Measurements from ENCODE around the gene TCEAL5.
"Not testable (repeated sequence)": the region's sequence is repeated elsewhere in the genome, so short reads cannot be mapped to it uniquely, and the experiment has no call there.

TCEAL5 gene

GRCh38 chrX:103240155-103240554 is 36.4 kb downstream of the TCEAL5 start:
- TF ChIP-seq, protein P1, sequence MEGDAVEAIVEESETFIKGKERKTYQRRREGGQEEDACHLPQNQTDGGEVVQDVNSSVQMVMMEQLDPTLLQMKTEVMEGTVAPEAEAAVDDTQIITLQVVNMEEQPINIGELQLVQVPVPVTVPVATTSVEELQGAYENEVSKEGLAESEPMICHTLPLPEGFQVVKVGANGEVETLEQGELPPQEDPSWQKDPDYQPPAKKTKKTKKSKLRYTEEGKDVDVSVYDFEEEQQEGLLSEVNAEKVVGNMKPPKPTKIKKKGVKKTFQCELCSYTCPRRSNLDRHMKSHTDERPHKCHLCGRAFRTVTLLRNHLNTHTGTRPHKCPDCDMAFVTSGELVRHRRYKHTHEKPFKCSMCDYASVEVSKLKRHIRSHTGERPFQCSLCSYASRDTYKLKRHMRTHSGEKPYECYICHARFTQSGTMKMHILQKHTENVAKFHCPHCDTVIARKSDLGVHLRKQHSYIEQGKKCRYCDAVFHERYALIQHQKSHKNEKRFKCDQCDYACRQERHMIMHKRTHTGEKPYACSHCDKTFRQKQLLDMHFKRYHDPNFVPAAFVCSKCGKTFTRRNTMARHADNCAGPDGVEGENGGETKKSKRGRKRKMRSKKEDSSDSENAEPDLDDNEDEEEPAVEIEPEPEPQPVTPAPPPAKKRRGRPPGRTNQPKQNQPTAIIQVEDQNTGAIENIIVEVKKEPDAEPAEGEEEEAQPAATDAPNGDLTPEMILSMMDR (IDR thresholded peaks at IDR 0.05; ENCODE audit: insufficient read depth, low read length, missing control alignments): no peak
- no peak overlapping the region for H3K4me3 ChIP-seq (ENCODE audit: low read depth, low read length)
- no peak for DNase-seq (ENCODE audit: low read depth, low spot score)
- ChIA-PET CTCF (no interaction called here), POLR2A (no interaction called here)

DNA sequence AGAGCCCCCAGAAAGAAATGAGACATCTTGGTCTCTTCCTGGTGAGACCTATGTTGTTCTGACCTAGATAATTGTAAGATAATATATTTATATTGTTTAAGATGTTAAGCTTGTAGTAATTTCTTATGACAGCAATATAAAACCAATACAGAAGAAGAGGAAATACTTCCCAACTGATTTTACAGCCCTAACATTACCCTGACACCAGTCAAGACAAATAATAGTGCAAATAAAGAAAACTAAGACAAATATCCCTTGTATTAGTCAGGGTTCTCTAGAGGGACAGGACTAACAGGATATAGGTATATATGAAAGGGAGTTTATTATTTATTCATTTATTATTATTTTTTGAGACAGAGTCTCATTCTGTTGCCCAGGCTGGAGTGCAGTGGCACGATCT is 40.3 kb downstream of the TCEAL5 start:
- H3K4me3 ChIP-seq (ENCODE audit: low read depth, low read length): no peak overlapping the region
- TF ChIP-seq, protein P1 (IDR thresholded peaks at IDR 0.05; ENCODE audit: insufficient read depth, low read length, missing control alignments): no peak
- no peak for DNase-seq (ENCODE audit: low read depth, low spot score)
- ChIA-PET POLR2A (no interaction called here), CTCF (no interaction called here)

GRCh38 chrX:103235608-103236007 is 40.9 kb downstream of the TCEAL5 start:
- DNase-seq (ENCODE audit: low read depth, low spot score); CTCF ChIA-PET; POLR2A ChIA-PET; H3K4me3 ChIP-seq (ENCODE audit: low read depth, low read length): not testable (repeated sequence)

- no peak for DNase-seq (ENCODE audit: low read depth, low spot score)
- TF ChIP-seq, protein P1 (IDR thresholded peaks at IDR 0.05; ENCODE audit: insufficient read depth, low read length, missing control alignments): no peak
- no peak overlapping the region for H3K4me3 ChIP-seq (ENCODE audit: low read depth, low read length)
- ChIA-PET CTCF (no interaction called here), POLR2A (no interaction called here)
Observed at GRCh38 chrX:103234869-103235268, 41.7 kb downstream of the TCEAL5 start.

- POLR2A ChIA-PET: no interaction called here
- no peak for DNase-seq (ENCODE audit: low read depth, low spot score)
- no peak overlapping the region for H3K4me3 ChIP-seq (ENCODE audit: low read depth, low read length)
- TF ChIP-seq, protein P1 (IDR thresholded peaks at IDR 0.05; ENCODE audit: insufficient read depth, low read length, missing control alignments): no peak
- CTCF ChIA-PET: interaction anchor here (2.1 kb wide), 1 partner anchor 22 kb away, joined by 7 read pairs; no protein-coding TSS in a partner anchor
Observed at GRCh38 chrX:103233263-103233662, 43.3 kb downstream of the TCEAL5 start.

DNA sequence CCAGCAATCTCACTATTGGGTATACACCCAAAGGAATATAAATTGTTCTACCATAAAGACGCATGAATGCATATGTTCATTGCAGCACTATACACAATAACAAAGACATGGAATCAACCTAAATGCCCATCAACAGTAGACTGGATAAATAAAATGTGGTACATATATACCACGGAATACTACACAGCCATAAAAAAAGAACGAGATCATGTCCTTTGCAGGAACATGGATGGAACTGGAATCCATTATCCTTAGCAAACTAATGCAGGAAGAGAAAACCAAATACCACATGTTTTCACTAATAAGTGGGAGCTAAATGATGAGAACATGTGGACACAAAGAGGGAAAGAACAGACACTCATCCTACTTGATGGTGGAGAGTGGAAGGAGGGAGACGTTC is 50.6 kb downstream of the TCEAL5 start:
- POLR2A ChIA-PET; CTCF ChIA-PET; DNase-seq (ENCODE audit: low read depth, low spot score); H3K4me3 ChIP-seq (ENCODE audit: low read depth, low read length): not testable (repeated sequence)

All from AG04449 (cell line).